Stimulated activated CD4-positive, alpha-beta T cell treated with anti-CD3 and anti-CD28 coated beads, Interleukin-15, amount 100 ng/mL, for 1 hour (primary cell): Measurements from ENCODE around the gene CALN1.
"Not testable (repeated sequence)": the region's sequence is repeated elsewhere in the genome, so short reads cannot be mapped to it uniquely, and the experiment has no call there.

Experiments
- DNase-seq, 2 donors: peaks; one replicate each; pipeline ENCODE4 v3.0.0-alpha.2; 2020; ENCODE audit warnings: low read depth in 1 of 2, low spot score in 1 of 2

Gene CALN1

GRCh38 chr7:72412121-72412618, at the start of gene CALN1:
CALN1 (minus strand) TSS chr7:72412338.
- DNase-seq, result not testable (repeated sequence)

GRCh38 chr7:72453471-72453870, 41.3 kb upstream of the CALN1 start:
- DNase-seq, result no peak

GRCh38 chr7:72447465-72448204, 35.5 kb upstream of the CALN1 start:
- DNase-seq, result no peak

- no peak for DNase-seq
Measured at GRCh38 chr7:72446591-72447462, 34.7 kb upstream of the CALN1 start.

- no peak for DNase-seq
Measured at GRCh38 chr7:72446131-72446530, 34.0 kb upstream of the CALN1 start.

GRCh38 chr7:72445580-72445979, 33.4 kb upstream of the CALN1 start:
- DNase-seq, result no peak

GRCh38 chr7:72445075-72445474, 32.9 kb upstream of the CALN1 start:
- DNase-seq, result no peak

- DNase-seq, result no peak
Measured at GRCh38 chr7:72444026-72444776, 32.1 kb upstream of the CALN1 start.

- DNase-seq, result no peak
Measured at GRCh38 chr7:72441791-72442190, 29.7 kb upstream of the CALN1 start.

- no peak for DNase-seq
Measured at GRCh38 chr7:72438491-72438890, 26.4 kb upstream of the CALN1 start.

GRCh38 chr7:72437610-72438009, 25.5 kb upstream of the CALN1 start:
- DNase-seq, result no peak

GRCh38 chr7:72437061-72437585, 25.0 kb upstream of the CALN1 start:
- no peak for DNase-seq

GRCh38 chr7:72435925-72436480, 23.9 kb upstream of the CALN1 start:
- DNase-seq, result no peak

- no peak for DNase-seq
Measured at GRCh38 chr7:72435366-72435765, 23.2 kb upstream of the CALN1 start.

- no peak for DNase-seq
Measured at GRCh38 chr7:72430531-72430930, 18.4 kb upstream of the CALN1 start.

GRCh38 chr7:72429316-72429715, 17.2 kb upstream of the CALN1 start:
- DNase-seq, result no peak

- DNase-seq, result no peak
Measured at GRCh38 chr7:72416846-72417245, 4.7 kb upstream of the CALN1 start.

GRCh38 chr7:72415586-72415985, 3.4 kb upstream of the CALN1 start:
- DNase-seq, result no peak

- DNase-seq, result no peak
Measured at GRCh38 chr7:72413886-72414285, 1.7 kb upstream of the CALN1 start.

GRCh38 chr7:72413290-72413689, 1.2 kb upstream of the CALN1 start:
- DNase-seq, result no peak

- no peak for DNase-seq
Measured at GRCh38 chr7:72411419-72411818, 719 bp downstream of the CALN1 start.
